Activated CD4-positive, CD25-positive, alpha-beta regulatory T cell treated with anti-CD3 and anti-CD28 coated beads, Interleukin-2, amount 50 U/mL, for 72 hours (primary cell): ENCODE results near the gene PTPRF.

ENCODE experiments used
- DNase-seq: peaks from one replicate; pipeline ENCODE4 v3.0.0; 2021

The PTPRF gene

DNA sequence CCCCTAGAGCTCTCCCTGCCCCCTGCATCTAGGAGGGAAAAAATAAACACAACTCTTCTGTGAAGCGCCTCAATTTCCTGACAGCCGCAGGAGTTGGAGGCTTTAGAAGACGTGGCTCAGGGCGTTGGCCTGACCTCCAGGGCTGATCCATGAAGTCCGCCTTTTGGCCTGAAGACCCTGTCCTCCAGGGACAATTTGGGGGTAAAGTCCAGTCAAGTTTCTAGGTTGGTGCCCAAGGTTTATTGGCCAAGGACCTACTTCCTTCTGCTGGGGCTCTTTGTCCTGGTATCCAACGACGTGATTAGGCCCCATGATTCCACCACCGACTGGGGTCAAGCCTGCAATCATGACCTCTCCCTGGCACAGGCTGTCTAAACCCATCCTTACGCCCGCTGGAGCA lies 54.9 kb downstream of the PTPRF start:
- DNase-seq: no peak

DNA sequence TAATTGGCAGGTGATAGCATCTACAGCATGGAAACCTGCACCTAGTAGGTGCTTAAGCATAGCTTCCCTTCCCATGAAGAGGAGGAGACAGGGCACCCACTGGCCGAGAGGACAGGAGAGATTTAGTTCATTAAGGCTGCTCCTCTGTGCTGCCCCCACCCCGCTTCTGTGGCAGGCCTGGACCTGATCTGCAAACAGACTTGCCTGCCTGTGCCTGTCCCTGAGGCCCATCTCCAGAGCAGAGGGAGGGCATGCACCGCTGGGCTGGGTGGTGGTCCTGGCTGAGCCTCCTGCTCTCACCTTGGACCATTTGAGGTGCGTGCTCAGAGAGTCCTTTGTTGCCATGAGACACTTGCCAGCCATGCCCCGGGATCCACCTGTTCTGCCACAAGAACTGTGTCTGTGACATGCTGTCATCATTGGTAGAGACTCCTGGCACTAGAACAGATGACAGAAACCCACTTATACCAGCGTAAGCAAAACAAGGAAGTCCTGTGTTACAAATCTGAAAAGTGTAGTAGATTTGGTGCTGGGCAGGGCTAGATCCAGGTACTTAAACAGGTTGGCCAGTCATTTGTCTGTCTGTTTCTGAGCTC lies 55.6 kb downstream of the PTPRF start:
- DNase-seq: no peak

GRCh38 chr1:43587001-43587400 lies 56.3 kb downstream of the PTPRF start:
- DNase-seq: no peak

DNA sequence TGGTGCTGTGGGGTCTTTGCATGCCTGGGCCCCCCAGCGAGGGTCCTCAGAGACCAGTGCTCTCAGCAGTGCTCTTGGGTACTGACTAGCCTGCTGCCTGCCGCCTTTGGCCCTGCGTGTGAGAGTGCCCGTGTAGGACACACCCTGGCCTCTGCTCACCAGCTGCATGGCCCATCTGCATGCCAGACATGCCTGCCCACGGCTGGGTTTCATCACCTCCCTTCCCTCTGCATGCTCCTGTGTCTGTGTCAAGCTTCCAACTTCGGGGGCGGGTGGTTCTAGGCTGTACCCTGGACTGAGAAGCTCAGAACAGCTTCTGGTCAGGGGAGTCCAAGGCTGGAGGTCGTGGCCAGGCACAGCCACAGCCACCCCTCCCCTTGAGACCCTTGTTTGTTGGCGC lies 56.9 kb downstream of the PTPRF start:
- no peak for DNase-seq

GRCh38 chr1:43588592-43588991 lies 57.9 kb downstream of the PTPRF start:
- no peak for DNase-seq

GRCh38 chr1:43590388-43590925 lies 59.8 kb downstream of the PTPRF start:
- no peak for DNase-seq

DNA sequence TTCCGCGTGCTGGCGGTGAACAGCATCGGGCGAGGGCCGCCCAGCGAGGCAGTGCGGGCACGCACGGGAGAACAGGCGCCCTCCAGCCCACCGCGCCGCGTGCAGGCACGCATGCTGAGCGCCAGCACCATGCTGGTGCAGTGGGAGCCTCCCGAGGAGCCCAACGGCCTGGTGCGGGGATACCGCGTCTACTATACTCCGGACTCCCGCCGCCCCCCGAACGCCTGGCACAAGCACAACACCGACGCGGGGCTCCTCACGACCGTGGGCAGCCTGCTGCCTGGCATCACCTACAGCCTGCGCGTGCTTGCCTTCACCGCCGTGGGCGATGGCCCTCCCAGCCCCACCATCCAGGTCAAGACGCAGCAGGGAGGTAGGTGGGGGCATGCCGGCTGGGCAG lies 60.5 kb downstream of the PTPRF start:
- no peak for DNase-seq

GRCh38 chr1:43592051-43592665 lies 61.5 kb downstream of the PTPRF start:
- no peak for DNase-seq

DNA sequence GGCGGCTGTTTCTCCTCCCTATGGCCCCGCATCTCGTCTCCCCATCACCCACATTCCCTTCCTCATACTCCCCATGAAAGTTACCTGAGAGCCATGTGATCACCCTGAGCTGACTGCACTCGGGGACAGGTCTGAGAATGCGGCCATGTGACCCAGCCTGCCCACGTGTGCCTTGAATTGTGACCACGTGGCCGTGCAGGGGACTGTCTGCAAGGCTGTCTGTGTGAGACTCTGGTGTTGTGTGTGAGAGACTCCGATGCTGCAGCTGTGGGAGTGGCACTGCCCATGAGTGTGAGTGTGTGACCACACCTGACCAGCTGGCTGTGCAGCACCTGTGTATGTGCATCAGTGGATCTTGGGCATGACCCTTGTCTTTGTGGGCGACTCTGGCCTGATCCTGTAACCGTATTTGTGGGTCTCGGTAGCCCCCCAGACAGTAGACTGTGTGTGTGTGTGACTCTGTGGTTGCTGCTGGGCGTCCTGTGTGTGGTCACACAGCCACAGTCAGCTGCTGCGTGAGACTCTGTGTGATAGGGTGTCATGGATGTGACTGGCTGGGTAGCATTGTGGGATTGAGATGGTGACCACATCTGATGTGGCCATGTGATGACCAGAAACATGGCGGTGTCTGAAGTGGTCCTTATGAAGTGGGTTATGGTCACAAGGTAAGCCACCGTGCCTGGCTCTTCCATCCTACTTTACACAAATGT lies 62.4 kb downstream of the PTPRF start:
- DNase-seq: no peak

DNA sequence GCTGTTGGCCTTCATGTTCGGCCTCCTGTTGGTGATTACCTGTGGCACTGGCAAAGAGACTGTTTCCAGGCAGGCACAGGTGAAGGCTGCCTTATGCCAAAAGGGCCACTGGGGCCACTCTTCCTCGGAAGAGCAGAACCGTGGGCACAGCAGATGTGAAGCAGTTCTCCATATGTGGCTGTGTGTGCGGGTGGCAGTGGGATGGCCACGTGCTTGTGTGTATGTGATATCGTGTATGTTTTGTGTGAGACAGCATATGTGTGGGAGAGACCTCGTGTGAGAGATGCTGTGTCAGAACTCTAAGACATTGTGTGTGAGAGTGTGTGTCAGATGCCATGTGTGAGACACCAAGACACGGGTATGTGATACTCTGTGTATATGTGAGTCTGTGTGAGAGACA lies 65.9 kb downstream of the PTPRF start:
- no peak for DNase-seq

DNA sequence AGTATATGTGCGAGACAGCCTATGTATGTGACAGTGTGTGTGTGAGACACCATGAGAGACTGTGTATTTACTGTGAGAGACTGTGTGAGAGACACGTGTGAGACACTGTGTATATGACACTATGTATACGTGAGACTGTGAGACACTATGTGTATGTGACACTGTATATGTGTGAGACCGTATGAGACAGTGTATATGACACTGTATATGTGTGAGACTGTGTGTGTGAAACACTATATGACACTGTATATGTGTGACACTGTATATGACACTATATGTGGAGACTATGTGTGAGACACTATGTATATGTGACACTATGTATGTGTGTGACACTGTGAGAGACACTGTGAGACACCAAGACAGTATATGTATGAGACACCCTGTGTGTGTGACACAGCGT lies 66.3 kb downstream of the PTPRF start:
- DNase-seq: no peak

- no peak for DNase-seq
Observed at GRCh38 chr1:43597721-43598120, 67.0 kb downstream of the PTPRF start.

DNA sequence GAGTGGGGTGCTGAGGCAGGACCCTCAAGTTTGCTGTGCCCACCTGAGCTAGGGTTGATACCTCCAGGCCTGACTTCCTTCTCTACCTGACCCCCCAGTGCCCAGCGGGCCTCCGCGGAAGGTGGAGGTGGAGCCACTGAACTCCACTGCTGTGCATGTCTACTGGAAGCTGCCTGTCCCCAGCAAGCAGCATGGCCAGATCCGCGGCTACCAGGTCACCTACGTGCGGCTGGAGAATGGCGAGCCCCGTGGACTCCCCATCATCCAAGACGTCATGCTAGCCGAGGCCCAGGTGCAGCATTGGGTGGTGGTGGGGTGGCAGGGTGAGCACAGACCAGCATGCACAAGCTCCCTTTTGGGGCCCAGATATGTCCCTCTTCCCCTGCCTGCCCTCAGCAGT lies 67.9 kb downstream of the PTPRF start:
- no peak for DNase-seq

DNA sequence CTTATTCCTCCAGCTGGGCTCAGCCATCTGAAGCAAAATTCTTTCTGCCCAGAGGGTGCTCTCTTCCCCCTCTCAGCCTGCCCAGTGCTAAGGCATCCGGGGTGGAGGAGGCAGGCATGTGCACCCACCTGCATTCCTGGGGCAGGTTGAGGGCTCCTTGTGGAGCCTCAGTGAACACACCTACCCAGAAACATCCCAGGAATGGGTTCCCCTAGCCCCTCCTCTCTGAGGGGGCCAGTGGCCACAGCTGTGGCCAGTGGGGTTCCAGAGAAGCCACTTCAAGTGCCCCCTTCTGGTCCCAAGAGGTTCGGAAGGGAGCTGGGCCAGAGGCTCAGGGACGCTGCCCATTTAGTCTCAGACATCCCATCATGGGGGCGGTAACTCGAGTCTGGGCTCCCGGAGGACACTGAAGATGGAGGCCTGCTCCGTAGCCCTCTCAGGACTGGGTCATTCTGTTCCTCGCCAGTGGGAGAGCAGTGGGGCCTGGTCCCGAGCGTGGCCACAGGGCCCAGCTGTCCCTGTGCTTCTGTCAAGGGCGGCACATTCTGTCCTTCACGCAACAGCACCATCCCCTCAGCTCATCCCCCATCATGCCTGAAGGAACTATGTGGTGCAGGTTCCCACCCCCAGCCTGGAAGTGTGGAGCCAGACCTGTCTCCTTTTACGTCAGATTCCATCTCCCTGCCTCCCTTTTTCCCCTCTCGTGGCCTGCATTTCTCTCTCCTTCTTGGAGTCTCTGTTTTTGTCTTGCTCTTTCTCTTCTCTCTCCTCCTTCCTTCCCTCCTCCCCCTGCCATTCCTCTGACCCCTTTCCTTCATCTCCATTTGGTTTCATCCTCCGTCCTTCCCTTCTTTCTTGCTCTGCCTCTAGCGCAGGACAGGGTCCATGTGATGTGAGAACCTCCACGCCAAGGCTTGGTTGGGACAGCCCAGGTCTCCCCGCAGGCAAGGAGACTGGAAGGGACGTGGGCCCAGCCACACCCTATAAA lies 69.6 kb downstream of the PTPRF start:
- no peak for DNase-seq

DNA sequence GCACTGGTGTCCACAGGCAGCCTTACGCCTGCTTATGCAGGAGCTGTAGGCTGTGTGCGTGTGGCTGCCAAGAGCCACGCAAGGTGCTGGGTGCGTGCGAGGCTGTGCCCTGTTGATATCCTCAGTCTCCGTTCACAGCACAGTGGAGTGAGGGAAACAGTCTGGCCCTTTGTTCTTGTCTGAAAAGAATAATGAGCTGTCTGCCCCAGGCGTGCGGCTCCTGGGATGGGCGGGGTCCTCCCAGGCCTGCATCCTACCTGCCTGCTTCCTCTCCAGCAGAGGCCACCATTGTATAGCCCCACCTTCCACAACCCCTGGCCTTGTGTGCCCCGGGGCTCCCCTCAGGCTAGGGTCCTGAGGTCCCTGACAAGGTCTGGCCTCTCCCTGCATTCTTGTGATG lies 72.3 kb downstream of the PTPRF start:
- DNase-seq: no peak

DNA sequence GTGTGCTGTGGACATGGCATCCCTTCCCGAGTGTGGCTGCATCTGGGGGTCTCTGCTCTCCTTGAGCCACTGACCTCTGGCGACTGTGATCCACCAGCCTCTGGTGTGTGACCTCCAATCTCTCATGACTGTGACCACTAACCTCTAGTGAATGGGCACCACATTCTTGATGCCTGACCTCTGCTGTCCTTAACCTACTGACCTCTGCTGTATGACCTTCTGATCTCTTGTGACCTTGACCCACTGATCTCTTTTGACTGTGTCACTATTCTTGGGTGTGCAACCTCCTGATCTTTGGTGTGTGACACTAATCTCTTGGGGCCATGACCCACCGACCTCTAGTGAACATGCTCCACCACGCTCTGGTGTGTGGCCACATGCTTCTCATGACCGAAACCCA lies 73.5 kb downstream of the PTPRF start:
- DNase-seq: no peak

DNA sequence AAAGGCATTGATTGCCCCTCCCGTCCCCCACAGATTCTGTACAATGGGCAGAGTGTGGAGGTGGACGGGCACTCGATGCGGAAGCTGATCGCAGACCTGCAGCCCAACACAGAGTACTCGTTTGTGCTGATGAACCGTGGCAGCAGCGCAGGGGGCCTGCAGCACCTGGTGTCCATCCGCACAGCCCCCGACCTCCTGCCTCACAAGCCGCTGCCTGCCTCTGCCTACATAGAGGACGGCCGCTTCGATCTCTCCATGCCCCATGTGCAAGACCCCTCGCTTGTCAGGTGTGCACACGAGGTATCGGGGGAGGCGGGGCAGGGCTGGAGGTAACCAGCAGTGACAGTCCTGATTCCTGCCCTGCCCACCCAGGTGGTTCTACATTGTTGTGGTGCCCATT lies 74.5 kb downstream of the PTPRF start:
- no peak for DNase-seq

GRCh38 chr1:43605766-43606165 lies 75.1 kb downstream of the PTPRF start:
- DNase-seq: no peak

DNA sequence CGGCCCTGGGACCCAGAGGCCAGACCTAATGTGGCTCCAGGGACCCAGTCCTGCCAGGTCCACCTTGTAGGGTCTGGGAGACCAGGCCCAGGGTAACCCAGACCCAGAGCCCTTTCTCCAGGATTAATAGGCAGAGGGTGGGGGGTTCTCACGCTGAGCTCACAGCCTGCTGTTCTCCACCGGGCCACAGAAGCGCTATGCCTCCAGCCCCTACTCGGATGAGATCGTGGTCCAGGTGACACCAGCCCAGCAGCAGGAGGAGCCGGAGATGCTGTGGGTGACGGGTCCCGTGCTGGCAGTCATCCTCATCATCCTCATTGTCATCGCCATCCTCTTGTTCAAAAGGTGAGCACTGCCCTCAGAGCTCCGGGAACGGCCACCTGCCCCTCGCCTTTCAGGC lies 75.9 kb downstream of the PTPRF start:
- no peak for DNase-seq

GRCh38 chr1:43608827-43609226 lies 78.1 kb downstream of the PTPRF start:
- DNase-seq: no peak

DNA sequence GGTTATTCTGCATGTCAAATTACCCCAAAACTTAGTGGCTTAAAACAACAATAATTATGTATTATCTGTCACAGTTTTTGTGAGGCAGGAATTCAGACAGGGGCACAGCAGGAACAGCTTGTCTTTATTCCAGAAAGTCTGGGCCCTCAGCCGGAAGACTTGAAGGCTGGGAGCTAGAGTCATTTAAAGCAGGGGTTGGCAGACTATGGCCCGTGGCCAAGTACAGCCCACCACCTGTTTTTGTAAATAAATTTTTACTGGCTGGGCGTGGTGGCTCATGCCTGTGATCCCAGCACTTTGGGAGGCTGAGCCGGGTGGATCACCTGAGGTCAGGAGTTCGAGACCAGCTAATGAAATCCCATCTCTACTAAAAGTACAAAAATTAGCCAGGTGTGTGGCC lies 79.7 kb downstream of the PTPRF start:
- no peak for DNase-seq

DNA sequence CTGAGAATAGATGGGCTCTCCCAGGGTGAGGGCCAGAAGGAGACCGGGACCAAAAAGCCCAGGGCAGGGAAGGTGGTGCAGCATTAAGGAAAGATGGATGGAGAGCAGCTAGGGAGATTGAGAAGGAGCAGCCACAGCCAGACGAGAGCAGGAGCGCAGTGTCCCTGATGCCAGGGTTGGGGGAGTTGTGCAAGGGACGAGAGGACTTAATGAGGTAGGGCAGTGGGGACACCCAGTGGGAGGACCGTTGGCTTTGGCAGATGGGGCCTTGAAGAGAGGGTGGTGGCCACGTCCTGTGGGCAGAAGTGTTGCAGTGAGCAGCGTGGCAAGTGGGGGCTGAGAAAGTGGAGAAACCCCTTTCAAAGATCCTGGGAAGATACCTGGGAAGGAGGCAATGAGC lies 81.3 kb downstream of the PTPRF start:
- DNase-seq: no peak

DNA sequence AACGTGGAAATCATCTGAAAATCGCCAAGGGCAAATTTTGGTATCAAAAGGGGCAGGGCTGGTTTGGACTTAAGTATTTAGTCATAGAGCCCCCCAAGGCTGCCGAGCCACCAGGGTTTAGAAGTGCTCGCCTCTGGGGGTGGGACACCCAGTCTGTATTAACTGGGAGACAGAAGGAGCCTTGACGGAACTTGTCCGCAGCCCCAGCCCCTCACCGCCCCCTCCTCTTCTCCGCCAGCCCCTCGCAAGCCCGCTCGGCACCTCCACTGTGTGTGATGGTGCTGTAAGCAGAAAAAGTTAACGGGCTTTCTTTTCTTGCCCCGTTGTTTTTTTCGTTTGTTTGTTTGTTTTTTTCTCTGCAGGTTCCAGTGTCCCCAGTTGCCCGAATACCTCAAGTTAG lies 81.7 kb downstream of the PTPRF start:
- DNase-seq: no peak
